H1 (cell line): ENCODE results near the gene ELOVL5. TPM values are rescaled to one million over a fixed set of nuclear protein-coding genes. Genes with fewer than 3 reads are reported as not detected.

Experiments used
- CTCF ChIA-PET: fragments of 300-600 bp; sonication (Branson Sonifier 250); formaldehyde crosslinking; loops from one replicate; lab custom pipeline; 2021; ENCODE audit not compliant: partially characterized antibody; lab: Charles Lee
- POLR2A ChIA-PET: fragments of 300-600 bp; sonication (Branson Sonifier 250); formaldehyde crosslinking; loops from one replicate; lab custom pipeline; 2021; ENCODE audit warnings: inconsistent platforms; ENCODE audit not compliant: partially characterized antibody; lab: Charles Lee
- DNase-seq, 2 experiments: peaks; one replicate each; pipeline versions ENCODE4 v3.0.0 to v3.0.0-alpha.2; 2010 to 2022; ENCODE audit warnings: low spot score in 2 of 2, low read depth in 1 of 2, mixed read lengths in 1 of 2
- FAIRE-seq: peaks from 2 replicates; lab custom pipeline; 2011; peaks lifted over from hg19 to GRCh38; lab: Jason Lieb, UNC
- H2AFZ ChIP-seq: 2 replicates; pipeline ENCODE4 v1.8.1; 2012; ENCODE audit warnings: low read length, inconsistent platforms
- H2AK5ac ChIP-seq: 2 replicates; pipeline ENCODE4 v1.6.1; 2013; ENCODE audit warnings: low read depth, low read length
- H2BK120ac ChIP-seq: replicated peaks from 2 replicates; pipeline ENCODE3; 2013; ENCODE audit warnings: low read depth, low read length, inconsistent platforms
- H2BK12ac ChIP-seq: 2 replicates; pipeline ENCODE4 v1.6.1; 2013; ENCODE audit warnings: low read depth, low read length
- H2BK15ac ChIP-seq: 2 replicates; pipeline ENCODE4 v1.6.1; 2013; ENCODE audit warnings: low read length
- H2BK20ac ChIP-seq: 2 replicates; pipeline ENCODE4 v1.6.1; 2013; ENCODE audit warnings: low read length
- H2BK5ac ChIP-seq: 2 replicates; pipeline ENCODE4 v1.6.1; 2013; ENCODE audit warnings: low read depth, low read length
- H3K14ac ChIP-seq: 2 replicates; pipeline ENCODE4 v1.6.1; 2013; ENCODE audit warnings: inconsistent platforms; ENCODE audit not compliant: insufficient read length
- H3K18ac ChIP-seq: 2 replicates; pipeline ENCODE4 v1.6.1; 2013; ENCODE audit warnings: low read length; ENCODE audit errors: extremely low read depth
- H3K23ac ChIP-seq: 2 replicates; pipeline ENCODE4 v1.6.1; 2013; ENCODE audit warnings: inconsistent platforms; ENCODE audit not compliant: insufficient read length
- H3K23me2 ChIP-seq: 2 replicates; pipeline ENCODE4 v1.6.1; 2013; ENCODE audit warnings: low read depth, low read length
- H3K27ac ChIP-seq: 2 replicates; pipeline ENCODE4 v1.6.1; 2011; ENCODE audit warnings: low read depth, low read length, inconsistent platforms
- H3K27me3 ChIP-seq, 4 experiments: replicated peaks in 1 of 4; 1 replicate in 1 of 4; 2 replicates in 3 of 4; pipeline versions ENCODE4 v1.6.1 to v1.8.1; 2011 to 2013; ENCODE audit warnings: low read length in 3 of 4, mild to moderate bottlenecking in 3 of 4, inconsistent platforms in 2 of 4, mixed read lengths in 2 of 4, moderate library complexity in 1 of 4; ENCODE audit not compliant: control insufficient read depth in 3 of 4, insufficient read depth in 3 of 4; ENCODE audit errors: extremely low read depth in 1 of 4
- H3K36me3 ChIP-seq, 4 experiments: 2 replicates each; pipeline versions ENCODE4 v1.6.1 to v1.8.1; 2011 to 2013; ENCODE audit warnings: mild to moderate bottlenecking in 4 of 4, low read length in 3 of 4, moderate library complexity in 2 of 4, control low read depth in 1 of 4, inconsistent platforms in 1 of 4; ENCODE audit not compliant: insufficient read depth in 4 of 4, control insufficient read depth in 2 of 4
- H3K4ac ChIP-seq: replicated peaks from 2 replicates; pipeline ENCODE3; 2013; ENCODE audit warnings: low read length, low read depth, mixed read lengths, inconsistent platforms; ENCODE audit not compliant: insufficient read length
- H3K4me1 ChIP-seq, 4 experiments: replicated peaks in 1 of 4; 1 replicate in 1 of 4; 2 replicates in 3 of 4; pipeline versions ENCODE4 v1.6.1 to v1.8.1; 2011 to 2013; ENCODE audit warnings: low read length in 3 of 4, inconsistent platforms in 2 of 4, mixed read lengths in 1 of 4; ENCODE audit not compliant: insufficient read depth in 4 of 4, control insufficient read depth in 3 of 4
- H3K4me2 ChIP-seq, 2 experiments: 2 replicates each; pipeline versions ENCODE4 v1.6.1 to v1.8.1; 2011 to 2013; ENCODE audit warnings: low read depth in 2 of 2, low read length in 2 of 2, control low read depth in 1 of 2, inconsistent platforms in 1 of 2, mild to moderate bottlenecking in 1 of 2; ENCODE audit not compliant: insufficient read depth in 1 of 2
- H3K4me3 ChIP-seq, 4 experiments: fragments of 200-600, 300-600 bp in 1 of 4; sonication (generic), shearing (Covaris generic), sonication (Bioruptor Twin) in 1 of 4; 2 replicates each; pipeline versions ENCODE4 v1.5.1 to v1.8.1; 2011 to 2016; ENCODE audit warnings: low read length in 4 of 4, low read depth in 3 of 4, control low read depth in 2 of 4, inconsistent platforms in 2 of 4, mild to moderate bottlenecking in 2 of 4, mixed read lengths in 1 of 4, moderate library complexity in 1 of 4; ENCODE audit not compliant: insufficient read depth in 2 of 4; ENCODE audit errors: extremely low read depth in 1 of 4
- H3K56ac ChIP-seq: replicated peaks from 2 replicates; pipeline ENCODE3; 2013; ENCODE audit warnings: low read depth, mild to moderate bottlenecking, mixed read lengths, low read length, inconsistent platforms; ENCODE audit not compliant: insufficient read length
- H3K79me1 ChIP-seq: 2 replicates; pipeline ENCODE4 v1.6.1; 2013; ENCODE audit warnings: low read depth, low read length, control low read depth
- H3K79me2 ChIP-seq, 2 experiments: 2 replicates each; pipeline versions ENCODE4 v1.6.1 to v1.8.1; 2012 to 2013; ENCODE audit warnings: low read length in 2 of 2, mild to moderate bottlenecking in 2 of 2, inconsistent platforms in 1 of 2; ENCODE audit not compliant: insufficient read depth in 2 of 2, control insufficient read depth in 1 of 2
- H3K9ac ChIP-seq, 4 experiments: replicated peaks in 1 of 4; 1 replicate in 1 of 4; 2 replicates in 3 of 4; pipeline versions ENCODE4 v1.6.1 to v1.8.1; 2011 to 2013; ENCODE audit warnings: low read depth in 3 of 4, low read length in 3 of 4, control low read depth in 2 of 4, mild to moderate bottlenecking in 2 of 4, moderate library complexity in 2 of 4, inconsistent platforms in 1 of 4; ENCODE audit errors: extremely low read depth in 1 of 4
- H3K9me3 ChIP-seq, 2 experiments: 2 replicates each; pipeline versions ENCODE4 v1.6.1 to v1.8.1; 2012 to 2013; ENCODE audit warnings: mild to moderate bottlenecking in 2 of 2, moderate library complexity in 2 of 2, control low read depth in 1 of 2, inconsistent platforms in 1 of 2, low read depth in 1 of 2, low read length in 1 of 2, mixed read lengths in 1 of 2; ENCODE audit not compliant: insufficient read depth in 2 of 2
- H4K20me1 ChIP-seq, 2 experiments: replicated peaks in 1 of 2; 2 replicates each; pipeline versions ENCODE3 to v1.8.1; 2011 to 2013; ENCODE audit warnings: inconsistent platforms in 2 of 2, low read length in 2 of 2, mild to moderate bottlenecking in 1 of 2; ENCODE audit not compliant: insufficient read depth in 2 of 2, control insufficient read depth in 1 of 2
- H4K5ac ChIP-seq: 2 replicates; pipeline ENCODE4 v1.6.1; 2013; ENCODE audit warnings: low read length, low read depth, mixed read lengths, inconsistent platforms; ENCODE audit not compliant: insufficient read length
- H4K8ac ChIP-seq: 2 replicates; pipeline ENCODE4 v1.8.0; 2013; ENCODE audit warnings: mild to moderate bottlenecking, moderate library complexity, low read length, inconsistent platforms; ENCODE audit not compliant: insufficient read depth; ENCODE audit errors: extremely low read depth
- H4K91ac ChIP-seq: replicated peaks from 2 replicates; pipeline ENCODE3; 2013; ENCODE audit warnings: low read length, mixed read lengths, inconsistent platforms; ENCODE audit not compliant: insufficient read length
- CTBP2 ChIP-seq: IDR thresholded peaks from 2 replicates; pipeline ENCODE4 v1.7.0; 2011; ENCODE audit warnings: borderline replicate concordance, mild to moderate bottlenecking, moderate library complexity, mixed read lengths, low read length; ENCODE audit not compliant: insufficient read depth, insufficient read length
- E2F6 ChIP-seq: IDR thresholded peaks from 2 replicates; pipeline ENCODE4 v1.6.1; 2012; ENCODE audit warnings: inconsistent platforms
- HDAC6 ChIP-seq: IDR thresholded peaks from one replicate; pipeline ENCODE4 v1.7.1; 2012; ENCODE audit warnings: low read depth, mild to moderate bottlenecking, inconsistent platforms, low read length, moderate library complexity
- KDM4A ChIP-seq: IDR thresholded peaks from one replicate; pipeline ENCODE4 v1.7.1; 2012; ENCODE audit warnings: low read depth, mild to moderate bottlenecking, moderate library complexity, low read length, inconsistent platforms; ENCODE audit not compliant: severe bottlenecking
- KDM5A ChIP-seq: fragments of 200-600 bp; IDR thresholded peaks from 2 replicates; pipeline ENCODE4 v1.7.1; 2012; ENCODE audit warnings: mild to moderate bottlenecking, low read length, inconsistent platforms, mixed read lengths
- WGBS, 2 experiments: shearing (Covaris generic) in 1 of 2; methylation state at CpG; one replicate each; pipeline versions ENCODE4 v1.1.6 to v1.1.7; 2013 to 2015; ENCODE audit warnings: low lambda C conversion rate in 2 of 2, mixed read lengths in 2 of 2, inconsistent platforms in 1 of 2, low coverage in 1 of 2, missing lambda C conversion rate in 1 of 2; ENCODE audit not compliant: insufficient replicate concordance in 2 of 2, insufficient coverage in 1 of 2, insufficient read length in 1 of 2; ENCODE audit errors: extremely low coverage in 1 of 2, missing lambda C conversion rate in 1 of 2; 5-methylcytosine and 5-hydroxymethylcytosine counted together
- polyA plus RNA-seq, 7 experiments: library from polyadenylated mRNA; depleted of rRNA in 3 of 7; stranded (reverse) in 5 of 7; unstranded in 2 of 7; fragments of >200 nt in 5 of 7; fragments of 200-250 nt in 2 of 7; gene quantifications; 1 replicate in 5 of 7; 2 replicates in 1 of 7; 4 replicates in 1 of 7; pipeline versions ENCODE4 v1.2.1 to v1.2.3, GENCODE V29; 2011 to 2013; ENCODE audit warnings: missing spikeins in 2 of 7, mixed read lengths in 2 of 7
- total RNA-seq: library from RNA; stranded (reverse); fragmentation: NEBNext Ultra II Directional; extraction: Animal tissue kit (Norgen Biotek cat#: 25700); gene quantifications from 2 replicates; pipeline ENCODE4 v1.2.1, GENCODE V29; 2021

Gene ELOVL5
- total and polyA plus RNA-seq, 2 of the 8 experiments (the other 6 are each of a cell fraction or from before 2014, with no cell fraction given) = 113 to 156 TPM

GRCh38 chr6:53306819-53307347 lies 41.9 kb downstream of the ELOVL5 start:
- Histone ChIP-seq H3K23me2 (no peaks in the 10 kb centered on the region), H3K4ac (no peak overlapping the region), H2AK5ac (no peak overlapping the region), H3K36me3 (peaks cover 0 to 6% (median 2%) of the 10 kb centered on the region in 4 experiments; a peak in 2 of 8 replicates), H3K4me3 (no peak overlapping the region), H3K56ac (no peak overlapping the region), H3K79me2 (peaks cover 8 to 79% of the 10 kb centered on the region in 2 experiments; a peak in 3 of 4 replicates), H4K8ac (no peak overlapping the region), H2BK5ac (no peak overlapping the region), H2BK15ac (no peak overlapping the region), H4K5ac (no peak overlapping the region), H4K91ac (no peak overlapping the region), H3K79me1 (peaks cover 7% of the 10 kb centered on the region; the same call in 1 of the 2 replicates), H3K9me3 (peaks cover 4 to 16% of the 10 kb centered on the region in 2 experiments; a peak in 2 of 4 replicates), H2BK20ac (no peak overlapping the region), H3K18ac (no peak overlapping the region), H2AFZ (no peak overlapping the region), H3K27me3 (no peaks in the 10 kb centered on the region), H3K14ac (no peak overlapping the region), H2BK12ac (no peak overlapping the region), H4K20me1 (peaks cover 11% of the 10 kb centered on the region in 2 experiments), H3K4me1 (peaks cover 0 to 16% (median 3%) of the 10 kb centered on the region in 4 experiments; a peak in 4 of 7 replicates), H3K9ac (no peak overlapping the region), H3K23ac (no peak overlapping the region), H3K4me2 (no peak overlapping the region), H3K27ac (no peak overlapping the region), H2BK120ac (no peak overlapping the region)
- DNase-seq = no peak
- FAIRE-seq = no peak
- 96% methylated on average over 1 of the region's 1 CpG; no CpG with 5 or more reads in 1 of the 2 experiments for WGBS, 2 experiments
- POLR2A ChIA-PET = no interaction called here
- TF ChIP-seq KDM5A (no peak), HDAC6 (no peak), E2F6 (no peak), CTBP2 (no peak), KDM4A (no peak)
- CTCF ChIA-PET = no interaction called here
